ENCODE measurements around the gene BANP.
"Not testable (repeated sequence)": the region's sequence is repeated elsewhere in the genome, so short reads cannot be mapped to it uniquely, and the experiment has no call there.

Gene BANP

DNA sequence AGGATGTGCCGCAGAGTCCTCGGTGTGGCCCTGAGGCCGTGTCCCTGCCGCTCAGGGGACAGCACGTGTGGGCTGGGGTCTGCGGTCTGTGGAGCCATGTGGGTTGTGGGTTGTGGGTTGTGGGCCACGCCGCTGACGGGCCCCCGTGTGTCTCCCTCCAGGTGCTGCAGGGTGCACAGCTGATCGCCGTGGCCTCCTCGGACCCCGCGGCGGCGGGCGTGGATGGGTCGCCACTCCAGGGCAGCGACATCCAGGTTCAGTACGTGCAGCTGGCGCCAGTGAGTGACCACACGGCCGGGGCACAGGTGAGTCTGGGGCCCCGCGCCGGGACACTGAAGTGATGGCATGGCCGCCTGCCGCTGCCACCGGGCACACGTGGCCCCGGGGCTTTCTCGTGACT is 120.7 kb downstream of the BANP start:
- DNase-seq: no peak

DNA sequence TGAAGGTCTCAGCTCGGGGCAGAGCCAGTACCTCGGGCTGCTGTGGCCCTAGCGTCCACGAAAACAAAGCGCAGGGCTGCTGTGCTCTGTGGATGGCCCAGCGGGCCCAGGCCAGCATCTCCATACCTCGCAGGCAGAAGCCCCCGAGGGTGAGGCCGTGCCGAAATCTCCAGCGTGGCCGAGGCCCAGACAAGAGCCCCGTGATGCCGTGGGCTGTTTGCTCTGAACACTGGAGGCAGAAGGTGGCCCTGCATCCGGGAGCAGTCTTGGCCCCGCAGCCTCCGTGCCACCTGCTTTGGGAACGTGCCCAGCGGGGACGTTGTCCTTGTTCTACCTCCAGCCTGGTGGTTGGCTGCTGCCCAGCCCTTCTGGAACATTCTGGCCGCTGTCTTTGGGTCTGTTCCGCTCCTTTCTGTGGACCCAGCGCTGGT is 121.4 kb downstream of the BANP start:
- no peak for DNase-seq

DNA sequence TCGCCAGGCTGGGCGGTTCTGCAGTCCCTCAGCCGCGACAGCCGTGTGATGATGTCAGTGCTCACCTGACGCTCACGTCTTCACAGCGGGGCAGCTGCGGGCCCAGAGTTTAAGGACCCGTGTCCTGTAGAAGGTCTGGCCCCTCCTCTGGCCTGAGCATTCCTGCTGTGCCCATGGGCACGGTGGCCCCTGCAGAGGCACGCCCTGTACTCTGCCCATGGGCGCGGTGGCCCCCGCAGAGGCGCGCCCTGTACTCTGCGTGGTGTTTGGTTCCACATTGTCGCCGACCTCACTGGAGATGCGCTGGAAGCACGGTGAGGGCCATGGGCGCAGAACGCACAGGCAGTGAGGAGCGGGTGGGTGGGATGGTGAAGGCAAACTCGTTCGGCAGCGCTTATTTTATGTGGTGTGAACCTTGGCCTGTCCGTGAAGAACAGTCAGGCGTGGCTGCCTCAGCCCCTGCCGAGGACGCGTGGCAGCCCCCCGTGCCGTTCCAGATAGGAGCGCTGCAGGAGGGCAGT is 122.0 kb downstream of the BANP start:
- DNase-seq: no peak

DNA sequence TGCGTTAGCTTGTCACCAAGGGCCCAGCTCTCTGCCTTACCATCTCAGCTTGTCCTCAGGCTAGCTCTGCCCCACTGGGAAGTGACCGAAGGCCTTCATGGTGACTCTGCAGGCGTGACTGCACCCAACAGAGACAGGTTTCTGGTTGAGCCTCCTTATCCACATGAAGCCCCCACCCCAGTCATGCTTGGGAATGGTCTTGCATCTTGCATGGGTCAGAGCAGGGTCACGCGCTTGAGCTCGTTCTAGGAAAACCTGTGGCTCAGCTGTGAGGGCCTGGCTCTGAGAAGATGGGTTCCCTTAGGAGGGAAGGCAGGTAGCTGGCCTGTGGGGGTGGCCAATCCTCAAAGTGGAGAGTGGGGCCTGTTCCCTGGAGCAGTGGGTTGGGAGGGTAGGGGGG is 122.8 kb downstream of the BANP start:
- no peak for DNase-seq

DNA sequence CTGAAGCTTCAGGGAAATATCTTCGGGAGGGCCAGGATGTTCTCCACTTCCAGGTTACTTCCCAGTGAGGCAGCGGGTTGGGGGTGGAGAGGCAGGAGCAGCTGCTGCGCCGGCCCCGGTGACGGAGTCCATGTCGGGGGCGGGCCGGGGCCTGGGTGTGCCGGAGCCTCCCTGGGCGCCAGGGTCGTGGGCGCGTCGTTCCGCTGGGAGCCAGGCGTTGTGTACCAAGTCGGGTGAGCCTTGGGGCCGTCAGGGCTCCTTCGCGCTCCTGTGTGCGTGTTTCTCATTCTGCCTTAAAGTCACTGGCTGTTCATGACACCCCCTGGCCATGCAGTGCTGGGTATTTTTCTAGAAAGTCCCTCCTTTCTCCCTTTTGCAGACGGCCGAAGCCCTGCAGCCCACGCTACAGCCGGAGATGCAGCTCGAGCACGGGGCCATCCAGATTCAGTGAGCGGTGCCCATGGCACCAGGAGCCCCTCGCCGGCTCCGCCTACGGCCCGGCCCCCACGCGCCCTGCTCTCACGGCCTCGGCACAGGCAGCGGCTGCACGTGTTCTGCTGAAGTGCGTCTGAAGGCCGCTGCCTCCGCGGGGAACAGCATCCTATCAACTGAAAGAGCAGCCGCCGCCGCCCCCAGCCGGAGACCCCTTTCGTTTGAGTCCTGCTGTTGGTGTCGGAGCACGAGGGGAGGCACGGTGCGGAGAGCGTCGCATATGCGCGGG is 125.1 kb downstream of the BANP start:
- DNase-seq: no peak

DNA sequence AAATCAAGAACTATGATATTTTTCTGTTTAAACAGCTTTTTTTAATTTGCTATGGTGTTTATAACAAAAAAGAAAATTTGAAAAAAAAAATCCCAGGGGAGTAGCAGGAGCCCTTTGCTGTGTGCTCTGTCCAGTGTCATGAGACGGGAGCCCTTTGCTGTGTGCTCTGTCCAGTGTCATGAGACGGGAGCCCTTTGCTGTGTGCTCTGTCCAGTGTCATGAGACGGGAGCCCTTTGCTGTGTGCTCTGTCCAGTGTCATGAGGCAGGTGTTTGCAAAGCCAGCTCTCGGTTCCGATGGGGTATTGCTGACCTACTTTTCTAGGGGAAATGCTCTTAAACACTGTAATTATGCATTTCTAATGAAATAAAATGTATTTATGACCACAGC is 125.7 kb downstream of the BANP start:
- not testable (repeated sequence) for DNase-seq

DNA sequence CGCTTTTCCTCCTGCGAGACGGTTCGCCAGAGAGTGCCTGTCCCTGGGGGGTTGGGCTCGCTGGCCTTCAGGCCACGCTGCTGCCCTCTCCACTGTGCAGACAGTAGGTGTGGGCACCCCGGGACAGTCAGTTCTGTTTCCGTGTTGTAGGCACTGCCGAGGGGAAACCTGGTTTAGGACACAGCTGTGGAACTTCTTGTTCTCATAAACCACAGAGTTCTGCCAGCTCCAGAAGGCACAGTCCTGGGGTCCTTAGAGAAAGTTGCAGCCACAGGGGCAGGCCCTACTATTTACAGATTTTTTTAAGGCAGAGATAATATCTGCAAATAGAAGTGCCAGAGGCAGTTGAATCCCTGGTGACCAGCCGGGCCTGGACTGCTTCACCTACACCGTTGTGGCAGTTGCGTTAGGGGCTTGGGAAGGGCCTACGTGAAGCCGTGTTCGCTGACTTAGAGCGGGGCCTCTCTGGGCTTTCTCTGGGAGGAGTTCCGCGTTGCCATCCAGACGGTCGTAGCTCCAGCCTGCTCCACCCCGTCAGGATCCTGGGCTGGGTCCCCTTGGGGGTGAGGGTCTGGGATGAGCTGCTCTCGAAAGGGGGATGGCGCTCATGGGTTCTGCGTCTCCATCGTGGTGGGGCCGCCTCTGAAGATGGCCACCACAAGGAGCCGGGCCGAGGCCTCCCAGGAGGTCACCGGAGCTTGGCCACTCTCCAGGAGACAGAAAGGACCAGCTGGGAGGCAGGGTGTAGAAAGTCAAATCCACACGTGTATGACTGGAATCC is 126.3 kb downstream of the BANP start:
- DNase-seq: no peak

DNA sequence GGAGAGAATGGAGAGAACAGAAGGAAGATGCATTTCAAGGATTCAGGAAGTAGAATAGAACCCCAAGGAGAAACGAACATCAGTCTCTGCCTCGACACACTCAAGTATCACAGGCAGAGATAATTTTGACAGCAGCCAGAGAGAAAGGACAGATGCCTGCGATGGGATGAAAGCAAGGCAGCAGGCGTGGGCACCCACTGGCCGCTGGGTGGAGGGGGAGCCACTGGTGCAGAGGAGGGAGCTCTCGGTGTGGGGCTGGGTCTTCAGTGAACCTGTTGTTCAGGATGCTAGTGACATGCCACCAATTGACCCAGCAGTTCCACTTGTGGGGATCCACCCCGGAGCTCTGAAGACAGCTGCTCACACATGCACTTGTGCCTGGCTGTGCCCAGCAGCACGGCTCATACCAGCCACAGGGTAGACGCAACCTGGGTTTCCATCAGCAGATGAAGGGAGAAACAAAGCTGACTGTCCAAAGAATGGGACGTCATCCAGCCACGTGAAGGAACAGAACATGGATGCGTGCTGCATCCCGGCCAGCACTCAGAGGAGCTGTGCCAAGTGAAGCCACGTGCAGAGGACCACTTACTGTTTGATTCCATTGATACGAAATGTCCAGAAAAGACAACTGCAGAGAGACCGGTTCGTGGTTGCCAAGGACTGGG is 127.0 kb downstream of the BANP start:
- DNase-seq: no peak

DNA sequence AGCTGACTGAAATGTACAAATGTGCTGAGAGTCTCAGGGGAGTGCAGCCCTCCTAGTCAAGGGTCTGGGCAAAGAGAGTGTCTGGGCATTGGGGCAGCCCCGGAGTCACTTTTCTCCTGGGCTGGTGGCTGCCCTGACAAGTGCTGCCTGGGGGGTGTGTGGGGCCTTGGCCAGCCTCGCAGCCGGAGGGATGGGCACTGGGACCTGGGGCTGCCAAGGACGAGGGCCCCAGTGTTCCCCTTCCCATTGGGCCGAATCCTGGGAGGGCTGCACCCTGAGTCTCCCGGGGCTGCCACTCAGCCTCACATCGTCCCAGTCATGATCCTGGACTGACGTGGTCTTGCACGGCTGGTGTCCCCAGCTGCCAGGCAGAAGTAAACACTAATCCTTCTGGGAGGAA is 132.3 kb downstream of the BANP start:
- DNase-seq: no peak

DNA sequence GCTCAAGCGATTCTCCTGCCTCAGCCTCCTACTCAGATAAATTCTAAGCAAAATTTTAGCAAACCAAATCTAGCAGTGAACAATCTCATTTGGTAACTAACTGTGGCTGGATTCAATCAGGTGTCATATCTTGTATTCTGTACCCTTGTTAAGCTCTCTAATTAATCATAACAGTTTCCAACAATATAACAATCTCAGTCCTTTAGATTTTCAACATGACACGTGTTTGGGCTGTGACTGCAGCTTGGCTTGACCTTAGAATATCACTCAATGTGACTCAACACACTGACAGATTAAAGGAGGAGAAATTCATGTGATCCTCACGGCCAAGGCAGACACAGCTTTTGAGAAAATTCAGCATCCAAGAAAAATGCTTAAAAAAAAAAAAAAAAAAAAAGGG is 133.6 kb downstream of the BANP start:
- no peak for DNase-seq

DNA sequence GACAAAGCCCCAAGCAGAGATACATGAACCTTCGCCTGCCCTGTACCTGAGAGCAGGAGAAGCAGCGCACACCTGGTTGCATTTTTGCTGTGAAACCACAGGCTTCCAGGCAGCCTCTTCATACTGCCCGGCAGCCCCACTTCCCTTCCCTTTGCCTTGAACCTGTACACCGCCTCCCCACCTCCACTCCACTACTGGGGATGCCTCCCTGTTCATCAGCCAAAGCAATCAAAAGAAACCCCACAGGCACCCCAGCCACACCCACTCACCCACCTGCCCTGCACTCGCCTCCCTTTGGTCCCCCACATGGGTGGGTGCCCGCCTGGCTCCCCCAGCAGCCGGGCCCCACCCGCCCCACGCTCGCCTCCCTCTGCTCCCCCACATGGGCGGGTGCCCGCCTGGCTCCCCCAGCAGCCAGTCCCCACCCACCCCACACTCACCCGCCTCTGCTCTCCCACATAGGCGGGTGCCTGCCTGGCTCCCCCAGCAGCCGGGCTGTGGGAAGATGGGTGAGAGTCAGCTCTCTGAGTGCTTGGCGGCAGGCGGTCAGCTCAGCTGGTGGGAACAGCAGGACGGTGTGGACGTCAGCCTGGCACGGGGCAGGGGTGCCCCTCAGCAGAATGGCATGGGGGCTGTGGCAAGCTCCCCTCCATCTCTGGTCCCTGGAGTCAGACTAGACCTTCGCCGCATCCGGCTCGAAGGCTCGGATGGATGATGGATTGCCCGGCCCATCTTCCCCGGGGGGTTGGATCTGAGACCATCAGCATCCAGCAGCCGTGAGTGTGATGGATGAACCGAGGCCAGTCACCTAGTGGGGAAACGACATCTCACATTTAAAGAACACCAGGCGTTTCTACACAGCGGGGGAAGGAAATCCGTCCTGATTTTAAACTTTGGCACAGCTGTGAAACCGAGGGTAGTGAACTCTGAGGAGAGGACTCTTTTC is 135.6 kb downstream of the BANP start:
- DNase-seq: no peak

DNA sequence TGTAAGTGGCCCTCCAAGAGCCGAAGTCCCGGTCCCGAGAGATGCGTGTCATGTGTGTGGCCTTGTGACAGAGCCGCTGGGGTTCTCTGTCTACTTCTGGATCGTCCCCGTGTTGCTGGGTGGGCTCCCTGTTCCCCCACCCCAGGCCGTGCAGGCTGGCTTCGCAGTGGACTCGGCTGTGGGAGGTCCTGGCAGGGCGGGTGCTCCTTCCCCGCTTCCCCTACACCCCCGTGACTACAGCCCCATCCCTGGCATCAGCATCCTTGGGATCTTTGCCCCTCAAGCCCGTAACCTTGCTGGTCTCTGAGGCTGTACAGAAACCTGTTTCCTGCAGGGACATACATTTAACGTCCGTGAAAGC is 136.3 kb downstream of the BANP start:
- DNase-seq: no peak

DNA sequence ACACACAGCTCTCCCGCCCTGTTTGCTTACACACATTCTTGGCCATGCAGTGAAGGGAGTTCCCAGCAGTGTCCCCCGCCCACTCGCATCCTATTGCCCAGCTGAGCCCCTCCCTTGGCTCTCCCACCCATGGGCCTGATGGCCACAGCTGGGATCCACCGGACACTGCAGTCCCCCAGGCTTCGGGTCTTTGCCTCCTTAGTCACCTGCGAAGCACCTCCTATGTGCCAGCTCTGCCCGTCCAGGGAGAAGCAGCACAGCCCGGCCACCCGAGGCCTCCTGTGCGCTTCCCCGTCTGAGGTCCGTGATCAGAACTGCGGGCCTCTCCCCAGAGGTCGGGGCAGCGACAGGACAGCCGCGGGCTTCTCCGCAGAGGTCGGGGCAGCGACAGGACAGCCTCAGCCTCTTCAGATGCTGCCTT is 136.9 kb downstream of the BANP start:
- DNase-seq: no peak

DNA sequence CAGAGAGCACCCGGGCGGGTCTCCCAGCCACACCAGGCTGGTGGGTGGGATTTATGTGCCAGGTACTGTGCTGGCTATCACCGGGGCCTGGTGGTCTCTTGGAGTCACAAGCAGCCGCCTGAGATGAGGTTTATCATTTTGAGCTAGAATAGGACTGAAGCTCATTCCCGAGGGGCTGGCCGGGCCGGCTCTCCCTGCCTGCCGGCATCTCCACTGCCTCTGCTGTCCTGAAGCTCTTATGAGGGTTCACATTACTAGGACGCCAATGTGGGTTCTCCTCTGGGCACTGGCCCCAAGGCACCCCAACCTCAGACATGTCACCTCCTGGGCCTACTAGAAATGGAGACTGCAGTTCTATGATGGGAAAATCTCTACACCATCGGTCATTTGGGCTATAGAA is 137.4 kb downstream of the BANP start:
- not testable (repeated sequence) for DNase-seq

DNA sequence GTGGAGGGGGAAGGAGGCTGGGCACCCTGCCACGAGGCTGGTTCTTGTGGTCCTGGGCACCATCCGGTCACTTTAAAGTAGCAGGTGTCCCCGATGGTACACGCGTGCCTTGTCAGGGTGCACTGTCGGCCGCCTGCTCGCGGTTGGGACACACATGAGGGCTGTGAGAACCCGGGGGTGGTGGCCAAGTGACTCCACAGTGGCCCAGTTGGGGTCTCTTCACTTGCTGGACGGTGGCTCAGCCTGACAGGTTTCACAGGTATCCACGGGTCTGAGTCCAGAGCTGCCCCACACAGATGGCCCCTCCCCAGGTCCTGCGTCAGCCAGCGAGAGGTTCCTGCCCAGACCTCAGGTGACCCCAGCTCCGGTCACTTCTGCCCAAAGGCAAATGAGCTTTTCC is 137.8 kb downstream of the BANP start:
- not testable (repeated sequence) for DNase-seq

DNA sequence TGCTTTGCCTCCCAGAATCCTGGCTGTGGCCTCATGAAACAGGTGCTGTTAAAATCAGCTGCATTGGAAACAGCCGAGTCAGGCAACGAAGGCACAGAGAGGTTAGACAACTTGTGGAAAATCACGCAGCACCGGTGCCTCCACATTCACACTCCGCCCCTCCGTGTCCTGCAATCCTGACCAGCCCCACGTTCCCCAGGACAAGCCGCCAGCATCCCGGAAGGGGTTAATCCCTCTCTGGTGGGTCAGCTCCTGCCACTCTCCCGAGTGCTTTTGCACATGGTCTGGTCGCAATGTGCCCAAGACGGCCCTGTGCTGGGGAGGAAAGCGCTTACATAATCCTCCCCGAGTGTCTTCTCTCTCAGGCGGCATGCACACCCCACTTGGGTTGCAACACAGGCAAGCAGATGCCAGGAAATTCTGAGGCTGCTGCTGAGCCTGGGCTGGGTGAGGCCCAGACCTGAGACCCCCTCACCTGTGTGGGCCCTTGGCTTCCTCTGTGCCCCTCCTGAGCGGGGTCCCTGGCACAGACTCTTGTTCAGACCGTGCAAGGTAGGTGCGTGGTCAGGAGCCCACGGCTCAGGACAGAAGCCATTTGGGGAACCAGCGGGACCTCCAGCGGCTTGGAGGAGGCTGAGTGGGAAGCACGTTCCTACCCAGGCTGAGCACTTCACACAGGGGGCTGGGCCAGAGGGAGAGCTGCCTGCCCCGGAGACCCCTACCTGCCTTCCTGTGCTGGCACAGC is 138.6 kb downstream of the BANP start:
- DNase-seq: not testable (repeated sequence)

DNA sequence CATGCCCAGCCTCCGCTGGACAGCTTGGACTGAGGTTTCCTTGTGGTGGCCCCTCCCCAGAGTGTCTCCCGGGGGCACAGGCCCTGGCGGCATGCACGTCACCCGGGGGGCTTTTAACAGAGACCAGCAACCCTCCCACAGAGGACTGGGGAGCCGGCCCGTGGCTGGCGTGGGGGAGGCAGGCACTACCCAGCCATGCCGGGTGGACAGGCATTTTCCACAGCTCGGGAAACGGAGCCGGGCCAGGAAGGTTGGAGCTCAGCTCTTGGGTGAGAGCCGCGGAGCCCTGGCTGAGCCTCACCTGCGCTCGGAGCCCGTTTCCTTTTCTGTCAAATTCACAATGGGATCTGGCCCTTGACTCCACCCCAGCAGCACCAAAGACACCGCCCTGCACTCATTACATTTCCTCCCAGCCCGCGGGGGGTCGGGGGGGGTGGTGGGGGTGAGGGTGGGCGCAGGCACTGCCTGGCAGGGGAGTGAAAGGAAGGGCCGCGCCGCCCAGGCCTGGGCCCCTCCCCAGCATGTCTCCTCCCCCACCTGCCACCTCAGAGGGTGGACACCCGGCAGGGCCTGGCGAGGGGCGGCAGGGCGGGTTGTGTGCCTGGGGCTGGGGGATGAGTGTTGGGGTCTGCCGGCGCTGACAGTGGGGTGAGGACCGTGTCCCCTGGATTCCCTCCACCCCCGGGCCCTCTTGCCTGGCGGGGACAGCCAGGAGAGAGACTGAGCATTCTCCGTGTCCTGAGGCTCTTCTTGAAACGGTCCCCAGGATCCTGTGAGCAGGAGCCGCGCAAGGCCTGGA is 139.3 kb downstream of the BANP start:
- not testable (repeated sequence) for DNase-seq

DNA sequence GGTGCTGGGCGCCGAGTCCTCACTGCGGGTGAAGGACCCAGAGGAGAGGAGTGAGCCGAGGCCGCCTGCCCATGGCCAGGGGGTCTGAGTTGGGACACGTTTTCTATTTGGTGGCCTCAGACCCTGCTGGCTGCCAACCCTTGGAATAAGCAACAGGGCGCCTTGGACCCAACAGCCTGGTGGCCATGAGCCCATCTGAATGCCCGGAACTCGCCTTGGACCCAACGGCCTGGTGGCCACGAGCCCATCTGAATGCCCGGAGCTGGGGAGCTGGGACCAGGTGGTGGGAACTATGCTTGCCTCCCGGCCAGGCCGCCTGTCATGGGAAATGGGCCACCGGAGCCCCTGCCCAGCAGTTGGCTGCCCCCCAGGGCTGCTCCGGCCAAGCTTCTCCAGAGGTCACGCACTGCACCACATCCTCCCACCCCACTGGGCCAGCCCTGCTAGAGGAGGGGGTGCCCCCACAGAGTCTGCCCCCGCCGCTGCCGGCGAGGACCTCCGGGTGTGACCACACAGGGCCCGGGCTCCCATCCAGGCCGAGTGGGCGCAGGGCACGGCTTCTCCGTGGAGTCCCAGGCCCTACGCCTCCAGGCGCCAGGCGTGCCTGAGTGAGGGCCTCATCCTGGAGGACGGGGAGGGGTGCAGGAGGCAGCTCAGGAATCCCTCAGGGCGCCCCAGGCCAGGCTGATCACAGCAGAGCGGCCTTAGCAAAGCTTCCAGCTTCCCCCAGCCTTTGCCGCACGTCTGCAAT is 140.2 kb downstream of the BANP start:
- not testable (repeated sequence) for DNase-seq

DNA sequence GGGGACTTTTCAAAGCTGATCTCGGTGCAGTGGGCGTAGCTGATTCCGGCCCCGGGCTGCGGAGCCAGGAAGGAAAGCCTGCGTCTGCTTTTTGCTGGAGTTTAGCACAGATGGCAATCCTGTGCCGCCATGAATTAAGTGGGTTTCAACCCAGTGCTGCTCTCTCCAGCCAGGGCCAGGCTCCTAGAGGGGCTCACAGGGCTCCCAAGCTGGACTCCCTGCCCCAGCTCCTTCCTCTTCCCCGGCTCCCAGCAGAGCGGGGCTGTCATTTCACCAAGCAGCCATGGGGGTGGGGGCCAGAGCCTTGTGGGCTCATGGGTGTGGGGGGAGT is 140.7 kb downstream of the BANP start:
- DNase-seq: not testable (repeated sequence)

Data from NCI-H146 (cell line).